IMR-90 (cell line): ENCODE measurements around the gene JMJD1C. TPM values are rescaled to one million over a fixed set of nuclear protein-coding genes. Genes with fewer than 3 reads are reported as not detected.

Source experiments
- ATAC-seq: fragments of 200-7000 bp; cut with Tn5 transposase; 2 replicates; pipeline ENCODE4 v1.9.1; 2020; ENCODE audit warnings: low read depth, mild to moderate bottlenecking, moderate library complexity
- BruUV-seq: library from RNA; stranded (reverse); fragments of 400-500 nt; replicated peaks from 2 replicates; lab custom pipeline; 2021; lab: Mats Ljungman, UMichigan
- CTCF ChIA-PET: fragments of 300-600 bp; formaldehyde crosslinking; extraction: SDS; loops from one replicate; lab custom pipeline; 2021; ENCODE audit warnings: antibody characterized with exemption; lab: Yijun Ruan, JAX
- POLR2A ChIA-PET: fragments of 300-600 bp; sonication (Branson Sonifier 250); formaldehyde crosslinking; loops from one replicate; lab custom pipeline; 2022; ENCODE audit warnings: antibody characterized with exemption; ENCODE audit not compliant: unreplicated experiment; lab: Charles Lee
- DNase-seq: peaks from one replicate; pipeline ENCODE4 v3.0.0; 2013
- H2AFZ ChIP-seq: replicated peaks from 2 replicates; pipeline ENCODE3; 2013; ENCODE audit warnings: low read length, mild to moderate bottlenecking; ENCODE audit not compliant: poor library complexity
- H2AK5ac ChIP-seq: 2 replicates; pipeline ENCODE4 v1.6.1; 2013; ENCODE audit warnings: low read depth, low read length, inconsistent platforms
- H2AK9ac ChIP-seq: replicated peaks from 2 replicates; pipeline ENCODE3; 2013; ENCODE audit warnings: mild to moderate bottlenecking, low read depth, low read length, moderate library complexity; ENCODE audit not compliant: poor library complexity
- H2BK120ac ChIP-seq: 2 replicates; pipeline ENCODE4 v1.6.1; 2013; ENCODE audit warnings: low read depth, low read length, inconsistent platforms
- H2BK15ac ChIP-seq: 3 replicates; pipeline ENCODE4 v1.6.1; 2013; ENCODE audit warnings: low read depth, low read length, inconsistent platforms
- H2BK20ac ChIP-seq: 2 replicates; pipeline ENCODE4 v1.6.1; 2013; ENCODE audit warnings: low read depth, mild to moderate bottlenecking, inconsistent platforms, low read length, moderate library complexity
- H2BK5ac ChIP-seq: 2 replicates; pipeline ENCODE4 v1.6.1; 2013; ENCODE audit warnings: mild to moderate bottlenecking, low read depth, low read length, inconsistent platforms; ENCODE audit not compliant: poor library complexity, severe bottlenecking
- H3K14ac ChIP-seq: replicated peaks from 2 replicates; pipeline ENCODE4 v1.6.1; 2013; ENCODE audit warnings: low read depth, low read length, inconsistent platforms
- H3K18ac ChIP-seq: 2 replicates; pipeline ENCODE4 v1.6.1; 2013; ENCODE audit warnings: low read depth, low read length, control low read depth
- H3K23ac ChIP-seq: 2 replicates; pipeline ENCODE4 v1.6.1; 2013; ENCODE audit warnings: low read depth, low read length, inconsistent platforms
- H3K27ac ChIP-seq: 2 replicates; pipeline ENCODE4 v1.5.1; 2013; ENCODE audit warnings: mild to moderate bottlenecking, control low read depth, low read length; ENCODE audit not compliant: insufficient read depth
- H3K27me3 ChIP-seq: 2 replicates; pipeline ENCODE4 v1.6.1; 2013; ENCODE audit warnings: low read length; ENCODE audit not compliant: control insufficient read depth, insufficient read depth
- H3K36me3 ChIP-seq: 2 replicates; pipeline ENCODE4 v1.6.1; 2013; ENCODE audit warnings: low read length, mixed read lengths; ENCODE audit not compliant: control insufficient read depth, insufficient read depth
- H3K4ac ChIP-seq: 2 replicates; pipeline ENCODE4 v1.6.1; 2013; ENCODE audit warnings: low read depth, low read length, inconsistent platforms
- H3K4me1 ChIP-seq: 2 replicates; pipeline ENCODE4 v1.6.1; 2013; ENCODE audit warnings: low read length, mixed read lengths; ENCODE audit not compliant: control insufficient read depth, insufficient read depth
- H3K4me2 ChIP-seq: 2 replicates; pipeline ENCODE4 v1.6.1; 2013; ENCODE audit warnings: low read depth, mild to moderate bottlenecking, control low read depth, low read length, moderate library complexity
- H3K4me3 ChIP-seq: 2 replicates; pipeline ENCODE4 v1.5.1; 2013; ENCODE audit warnings: low read depth, mild to moderate bottlenecking, control low read depth, low read length, moderate library complexity; ENCODE audit not compliant: insufficient read depth
- H3K56ac ChIP-seq: 2 replicates; pipeline ENCODE4 v1.6.1; 2013; ENCODE audit warnings: low read length, inconsistent platforms; ENCODE audit not compliant: insufficient read depth; ENCODE audit errors: extremely low read depth
- H3K79me1 ChIP-seq, 2 experiments: 2 replicates each; pipeline ENCODE4 v1.6.1; 2013; ENCODE audit warnings: low read length in 2 of 2, inconsistent platforms in 1 of 2, low read depth in 1 of 2
- H3K9ac ChIP-seq: 2 replicates; pipeline ENCODE4 v1.6.1; 2013; ENCODE audit warnings: low read depth, low read length, control low read depth
- H3K9me1 ChIP-seq: 2 replicates; pipeline ENCODE4 v1.6.1; 2013; ENCODE audit warnings: low read length, inconsistent platforms; ENCODE audit not compliant: insufficient read depth
- H3K9me3 ChIP-seq: 2 replicates; pipeline ENCODE4 v1.6.1; 2013; ENCODE audit warnings: low read length; ENCODE audit not compliant: control insufficient read depth, insufficient read depth
- H4K20me1 ChIP-seq: 2 replicates; pipeline ENCODE4 v1.6.1; 2013; ENCODE audit warnings: low read length, inconsistent platforms; ENCODE audit not compliant: insufficient read depth
- H4K5ac ChIP-seq: 2 replicates; pipeline ENCODE4 v1.6.1; 2013; ENCODE audit warnings: mild to moderate bottlenecking, low read depth, low read length, control low read depth
- H4K8ac ChIP-seq, 2 experiments: 2 replicates each; pipeline ENCODE4 v1.6.1; 2013; ENCODE audit warnings: low read depth in 2 of 2, low read length in 2 of 2, control low read depth in 1 of 2, inconsistent platforms in 1 of 2
- H4K91ac ChIP-seq: 2 replicates; pipeline ENCODE4 v1.6.1; 2013; ENCODE audit warnings: low read depth, low read length, inconsistent platforms; ENCODE audit not compliant: insufficient read depth
- MAFK ChIP-seq: IDR thresholded peaks from 2 replicates; pipeline ENCODE4 v1.6.1; 2012; ENCODE audit warnings: low read depth, low read length, improper control_type of control experiment
- MXI1 ChIP-seq: IDR thresholded peaks from 2 replicates; pipeline ENCODE4 v1.6.1; 2012; ENCODE audit warnings: low read depth, mild to moderate bottlenecking, low read length, moderate library complexity, borderline replicate concordance
- NFE2L2 ChIP-seq: fragments of 150-350 bp; IDR thresholded peaks from 2 replicates; pipeline ENCODE4 v1.6.1; 2016; ENCODE audit warnings: low read depth, mild to moderate bottlenecking, low read length
- POLR2A ChIP-seq: IDR thresholded peaks from 2 replicates; pipeline ENCODE4 v1.6.1; 2012; ENCODE audit warnings: mild to moderate bottlenecking, low read depth, low read length
- RAD21 ChIP-seq: IDR thresholded peaks from 2 replicates; pipeline ENCODE4 v1.6.1; 2012; ENCODE audit warnings: low read length, improper control_type of control experiment
- SMC3 ChIP-seq: fragments of 150-350 bp; IDR thresholded peaks from 2 replicates; pipeline ENCODE4 v1.6.1; 2016; ENCODE audit warnings: low read depth, mild to moderate bottlenecking, antibody characterized with exemption, low read length, moderate library complexity
- WGBS, 2 experiments: methylation state at CpG; one replicate each; pipeline versions ENCODE4 v1.1.5 to v1.1.7; 2013; ENCODE audit warnings: missing lambda C conversion rate in 2 of 2; ENCODE audit not compliant: insufficient read length in 1 of 2; ENCODE audit errors: extremely low coverage in 2 of 2; 5-methylcytosine and 5-hydroxymethylcytosine counted together
- dilution Hi-C: fragments of 300-500 bp; cut with HindIII; formaldehyde crosslinking; loops from one replicate; pipeline ENCODE4 v1.14.3; 2018; ENCODE audit warnings: low sequenced_read_pairs; ENCODE audit not compliant: unreplicated experiment
- in situ Hi-C: fragments of 300-500 bp; cut with MboI; formaldehyde crosslinking; loops from 3 replicates; pipeline ENCODE4 v1.14.3; 2019; ENCODE audit warnings: low sequenced_read_pairs, inconsistent platforms, mixed read lengths
- intact Hi-C: fragments of 100-400 bp; cut with micrococcal nuclease; formaldehyde crosslinking; loops from 2 replicates; pipeline ENCODE4 v1.10.0; 2022
- polyA plus RNA-seq, 3 experiments: library from polyadenylated mRNA; depleted of rRNA; stranded (reverse); fragments of >200 nt; gene quantifications; 2 replicates each; pipeline ENCODE4 v1.2.3, GENCODE V29; 2012; ENCODE audit warnings: low replicate concordance in 1 of 3
- total RNA-seq: library from RNA; depleted of rRNA; stranded (reverse); fragments of >200 nt; gene quantifications from 2 replicates; pipeline ENCODE4 v1.2.3, GENCODE V29; 2012

Gene JMJD1C
- total and polyA plus RNA-seq, 2 of the 4 experiments (the other 2 are of a cell fraction): 15.6 to 96.8 TPM

GRCh38 chr10:63175534-63175933 is 290.2 kb downstream of the JMJD1C start:
- no peak overlapping the region for H3K27ac ChIP-seq
- H2AK5ac ChIP-seq: no peak overlapping the region
- dilution Hi-C loops: no loop called here
- no peaks in the 10 kb centered on the region for H3K9me3 ChIP-seq
- H2BK20ac ChIP-seq: no peak overlapping the region
- H3K56ac ChIP-seq: no peak overlapping the region
- intact Hi-C loops: no loop called here
- CTCF ChIA-PET: interaction anchor here (1.3 kb wide), 1 partner anchor 9 kb away, joined by 4 read pairs; no protein-coding TSS in a partner anchor
- H4K5ac ChIP-seq: no peak overlapping the region
- H3K79me1 ChIP-seq: peaks cover 3 to 12% of the 10 kb centered on the region in 2 experiments
- no peak overlapping the region for H3K14ac ChIP-seq
- H4K91ac ChIP-seq: no peak overlapping the region
- no peak overlapping the region for H2BK5ac ChIP-seq
- DNase-seq (no peak), ATAC-seq (no peak)
- TF ChIP-seq MAFK: no peak
- no peak for TF ChIP-seq SMC3
- TF ChIP-seq NFE2L2: no peak
- no peak for TF ChIP-seq POLR2A
- TF ChIP-seq RAD21: no peak
- TF ChIP-seq MXI1: no peak
- H3K36me3 ChIP-seq: peaks cover 26% of the 10 kb centered on the region
- H4K8ac ChIP-seq: no peak overlapping the region
- H2AFZ ChIP-seq: no peak overlapping the region
- POLR2A ChIA-PET: no interaction called here
- no peaks in the 10 kb centered on the region for H3K9me1 ChIP-seq
- H3K9ac ChIP-seq: no peak overlapping the region
- H3K4ac ChIP-seq: no peak overlapping the region
- no peak overlapping the region for H2AK9ac ChIP-seq
- no peak overlapping the region for H3K4me3 ChIP-seq
- no TSS peak for BruUV-seq
- no peaks in the 10 kb centered on the region for H3K4me1 ChIP-seq
- H3K18ac ChIP-seq: no peak overlapping the region
- H4K20me1 ChIP-seq: no peaks in the 10 kb centered on the region
- no peak overlapping the region for H3K23ac ChIP-seq
- H3K4me2 ChIP-seq: no peak overlapping the region
- no peaks in the 10 kb centered on the region for H3K27me3 ChIP-seq
- H2BK15ac ChIP-seq: no peak overlapping the region
- H2BK120ac ChIP-seq: no peak overlapping the region
- WGBS, 2 experiments: no CpG with 5 or more reads among the region's 1 CpG
- in situ Hi-C loops: no loop called here
